ENCODE measurements around the gene GABBR2. TPM values are rescaled to one million over a fixed set of nuclear protein-coding genes. Genes with fewer than 3 reads are reported as not detected.
"Not testable (repeated sequence)": the region's sequence is repeated elsewhere in the genome, so short reads cannot be mapped to it uniquely, and the experiment has no call there.

GABBR2 gene
- total RNA-seq, 1 experiment from 2014 or later = not detected

- H3K27ac ChIP-seq (ENCODE audit: low read depth, low read length, poor library complexity, severe bottlenecking) = no peak overlapping the region
- intact Hi-C loops (cut with micrococcal nuclease; ENCODE audit: unreplicated experiment) = no loop called here
- no peak for DNase-seq (ENCODE audit: low spot score)
- no peak overlapping the region for H3K4me3 ChIP-seq (ENCODE audit: low read depth, low read length, poor library complexity, severe bottlenecking)
- POLR2A ChIA-PET (ENCODE audit: low non-redundant PET) = no interaction called here
- H3K4me1 ChIP-seq (ENCODE audit: insufficient read depth, low read length, poor library complexity, severe bottlenecking) = no peaks in the 10 kb centered on the region
- H3K9me3 ChIP-seq (ENCODE audit: low read depth, low read length, poor library complexity, severe bottlenecking) = no peaks in the 10 kb centered on the region
- no peaks in the 10 kb centered on the region for H3K36me3 ChIP-seq (ENCODE audit: insufficient read depth, low read length, poor library complexity, severe bottlenecking)
- CTCF ChIA-PET = no interaction called here
- no peak for TF ChIP-seq CTCF (conservative IDR thresholded peaks at IDR 0.05; ENCODE audit: low read depth, low read length)
- no peak for TF ChIP-seq EZH2 (IDR thresholded peaks at IDR 0.05; ENCODE audit: borderline replicate concordance, low read depth, low read length, poor library complexity, severe bottlenecking)
- BruUV-seq (replicated peaks) = no TSS peak
- H3K27me3 ChIP-seq (replicated peaks; ENCODE audit: insufficient read depth, low read depth, low read length, poor library complexity) = peaks cover 22% of the 10 kb centered on the region
Observed at GRCh38 chr9:98657897-98658296, 50.8 kb downstream of the GABBR2 start.

- ChIA-PET CTCF (no interaction called here), POLR2A (ENCODE audit: low non-redundant PET) (no interaction called here)
- H3K36me3 ChIP-seq (ENCODE audit: insufficient read depth, low read length, poor library complexity, severe bottlenecking) = no peaks in the 10 kb centered on the region
- TF ChIP-seq EZH2 (IDR thresholded peaks at IDR 0.05; ENCODE audit: borderline replicate concordance, low read depth, low read length, poor library complexity, severe bottlenecking) = no peak
- TF ChIP-seq CTCF (conservative IDR thresholded peaks at IDR 0.05; ENCODE audit: low read depth, low read length) = no peak
- no peaks in the 10 kb centered on the region for H3K9me3 ChIP-seq (ENCODE audit: low read depth, low read length, poor library complexity, severe bottlenecking)
- H3K27me3 ChIP-seq (replicated peaks; ENCODE audit: insufficient read depth, low read depth, low read length, poor library complexity) = peaks cover 27% of the 10 kb centered on the region
- no TSS peak for BruUV-seq (replicated peaks)
- H3K4me1 ChIP-seq (ENCODE audit: insufficient read depth, low read length, poor library complexity, severe bottlenecking) = no peaks in the 10 kb centered on the region
- DNase-seq (ENCODE audit: low spot score) = no peak
- H3K4me3 ChIP-seq (ENCODE audit: low read depth, low read length, poor library complexity, severe bottlenecking) = no peak overlapping the region
- no peak overlapping the region for H3K27ac ChIP-seq (ENCODE audit: low read depth, low read length, poor library complexity, severe bottlenecking)
- intact Hi-C loops (cut with micrococcal nuclease; ENCODE audit: unreplicated experiment) = no loop called here
Observed at GRCh38 chr9:98656511-98656910, 52.2 kb downstream of the GABBR2 start.

GRCh38 chr9:98655428-98655827, 53.3 kb downstream of the GABBR2 start:
- H3K4me1 ChIP-seq (ENCODE audit: insufficient read depth, low read length, poor library complexity, severe bottlenecking); H3K27ac ChIP-seq (ENCODE audit: low read depth, low read length, poor library complexity, severe bottlenecking); DNase-seq (ENCODE audit: low spot score); POLR2A ChIA-PET (ENCODE audit: low non-redundant PET); BruUV-seq (replicated peaks); intact Hi-C loops (cut with micrococcal nuclease; ENCODE audit: unreplicated experiment); H3K36me3 ChIP-seq (ENCODE audit: insufficient read depth, low read length, poor library complexity, severe bottlenecking); H3K4me3 ChIP-seq (ENCODE audit: low read depth, low read length, poor library complexity, severe bottlenecking); H3K9me3 ChIP-seq (ENCODE audit: low read depth, low read length, poor library complexity, severe bottlenecking); CTCF ChIA-PET: not testable (repeated sequence)
- peaks cover 31% of the 10 kb centered on the region for H3K27me3 ChIP-seq (replicated peaks; ENCODE audit: insufficient read depth, low read depth, low read length, poor library complexity)

- intact Hi-C loops (cut with micrococcal nuclease; ENCODE audit: unreplicated experiment) = no loop called here
- no TSS peak for BruUV-seq (replicated peaks)
- no peak for DNase-seq (ENCODE audit: low spot score)
- no peaks in the 10 kb centered on the region for H3K36me3 ChIP-seq (ENCODE audit: insufficient read depth, low read length, poor library complexity, severe bottlenecking)
- H3K27me3 ChIP-seq (replicated peaks; ENCODE audit: insufficient read depth, low read depth, low read length, poor library complexity) = peaks cover 42% of the 10 kb centered on the region
- TF ChIP-seq CTCF (conservative IDR thresholded peaks at IDR 0.05; ENCODE audit: low read depth, low read length) (no peak), EZH2 (IDR thresholded peaks at IDR 0.05; ENCODE audit: borderline replicate concordance, low read depth, low read length, poor library complexity, severe bottlenecking) (no peak)
- H3K27ac ChIP-seq (ENCODE audit: low read depth, low read length, poor library complexity, severe bottlenecking) = no peak overlapping the region
- no peak overlapping the region for H3K4me3 ChIP-seq (ENCODE audit: low read depth, low read length, poor library complexity, severe bottlenecking)
- H3K4me1 ChIP-seq (ENCODE audit: insufficient read depth, low read length, poor library complexity, severe bottlenecking) = no peaks in the 10 kb centered on the region
- ChIA-PET CTCF (no interaction called here), POLR2A (ENCODE audit: low non-redundant PET) (no interaction called here)
- no peaks in the 10 kb centered on the region for H3K9me3 ChIP-seq (ENCODE audit: low read depth, low read length, poor library complexity, severe bottlenecking)
Observed at GRCh38 chr9:98654247-98654646, 54.5 kb downstream of the GABBR2 start.

Measured in A673 (cell line).